Stimulated activated CD8-positive, alpha-beta memory T cell treated with anti-CD3 and anti-CD28 coated beads, Interleukin-7, amount 100 ng/mL, for 1 hour (primary cell): ENCODE measurements around the gene HMCN1.

Source experiments
- DNase-seq, 2 donors: peaks; one replicate each; pipeline ENCODE4 v3.0.0-alpha.2; 2020; ENCODE audit warnings: low read depth in 2 of 2

HMCN1 gene

DNA sequence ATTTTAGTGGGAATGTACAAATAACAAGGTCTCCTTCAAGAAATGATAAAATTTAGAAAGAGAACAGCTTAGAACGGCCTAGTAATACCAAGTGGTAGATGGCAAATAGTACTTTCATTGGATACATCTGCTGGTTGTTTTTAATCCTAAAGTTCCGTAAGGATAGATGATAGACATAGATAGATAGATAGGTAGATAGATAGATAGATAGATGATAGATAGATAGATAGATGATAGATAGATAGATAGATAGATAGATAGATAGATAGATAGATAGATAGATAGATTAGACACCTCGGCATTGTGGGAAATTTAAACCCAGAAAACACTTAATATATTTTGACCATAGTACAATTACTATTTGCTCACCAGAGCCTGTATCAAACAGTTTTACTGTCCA, 352.4 kb downstream of the HMCN1 start:
- no peak for DNase-seq

DNA sequence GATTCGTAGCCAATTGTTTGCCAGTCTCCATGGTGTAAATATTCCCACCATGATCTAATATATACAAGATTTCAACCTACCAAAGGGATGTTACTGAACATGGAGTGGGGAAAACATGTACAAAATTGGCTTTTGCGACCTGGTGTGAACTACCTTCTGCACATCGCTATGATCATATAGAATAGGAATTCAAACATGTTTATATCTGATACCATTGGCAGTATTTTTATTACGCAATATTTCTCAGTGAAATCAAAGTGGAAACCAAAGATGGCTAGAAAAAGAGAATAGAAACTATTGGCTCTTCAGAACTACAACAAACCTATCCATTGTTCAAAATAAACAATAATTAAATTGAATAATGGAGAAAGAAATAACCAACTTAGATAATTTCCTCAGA, 355.7 kb downstream of the HMCN1 start:
- no peak for DNase-seq

DNA sequence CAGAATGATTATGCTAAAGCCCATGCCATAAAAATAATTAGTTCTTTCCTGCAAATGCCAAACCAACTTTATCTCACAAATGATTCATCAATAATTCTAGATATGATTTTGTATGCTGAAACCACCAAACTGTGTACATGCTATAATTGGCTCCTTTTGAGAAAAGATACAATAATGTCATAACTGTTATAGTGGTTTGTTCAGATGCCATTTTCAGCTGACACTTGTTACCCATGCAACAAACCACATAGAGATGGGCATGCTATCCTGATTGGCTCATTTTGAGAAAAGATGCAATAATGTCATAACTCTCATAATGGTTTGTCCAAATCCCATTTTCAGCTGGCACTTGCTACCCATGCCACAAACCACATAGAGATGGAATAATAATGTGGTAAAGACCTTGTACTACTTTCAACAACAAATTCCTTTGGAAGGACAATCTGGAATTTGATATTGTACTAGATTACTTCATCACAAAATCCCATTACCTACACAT, 357.1 kb downstream of the HMCN1 start:
- no peak for DNase-seq

DNA sequence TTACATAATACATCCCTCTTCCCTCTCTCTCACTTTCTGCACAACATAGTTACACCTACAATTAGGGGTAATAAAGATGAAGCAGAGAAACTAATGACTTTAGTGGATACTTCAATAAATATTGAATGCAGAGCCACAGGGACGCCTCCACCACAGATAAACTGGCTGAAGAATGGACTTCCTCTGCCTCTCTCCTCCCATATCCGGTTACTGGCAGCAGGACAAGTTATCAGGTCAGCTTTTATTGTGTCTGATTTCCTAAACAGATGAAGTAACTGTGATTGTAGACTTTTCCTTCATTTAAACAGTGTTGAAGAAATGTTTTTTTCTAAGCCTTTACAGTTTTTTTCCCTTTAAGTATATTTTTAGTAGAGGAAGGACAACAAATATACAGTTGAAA, 359.2 kb downstream of the HMCN1 start:
- DNase-seq: no peak

DNA sequence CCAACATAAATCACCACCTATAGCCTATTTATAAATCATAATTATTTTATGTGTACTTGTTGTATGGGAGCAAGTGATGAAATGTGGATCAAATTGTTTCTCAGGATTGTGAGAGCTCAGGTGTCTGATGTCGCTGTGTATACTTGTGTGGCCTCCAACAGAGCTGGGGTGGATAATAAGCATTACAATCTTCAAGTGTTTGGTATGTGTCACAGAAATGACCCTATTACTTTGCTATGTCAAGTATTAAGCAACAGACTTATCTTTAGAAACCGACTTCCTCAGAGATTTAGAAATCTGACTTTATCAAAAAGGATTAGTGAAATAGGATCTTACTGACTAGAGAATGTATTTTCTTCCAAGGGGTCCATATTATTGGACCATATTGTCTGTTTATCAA, 360.0 kb downstream of the HMCN1 start:
- DNase-seq: no peak

DNA sequence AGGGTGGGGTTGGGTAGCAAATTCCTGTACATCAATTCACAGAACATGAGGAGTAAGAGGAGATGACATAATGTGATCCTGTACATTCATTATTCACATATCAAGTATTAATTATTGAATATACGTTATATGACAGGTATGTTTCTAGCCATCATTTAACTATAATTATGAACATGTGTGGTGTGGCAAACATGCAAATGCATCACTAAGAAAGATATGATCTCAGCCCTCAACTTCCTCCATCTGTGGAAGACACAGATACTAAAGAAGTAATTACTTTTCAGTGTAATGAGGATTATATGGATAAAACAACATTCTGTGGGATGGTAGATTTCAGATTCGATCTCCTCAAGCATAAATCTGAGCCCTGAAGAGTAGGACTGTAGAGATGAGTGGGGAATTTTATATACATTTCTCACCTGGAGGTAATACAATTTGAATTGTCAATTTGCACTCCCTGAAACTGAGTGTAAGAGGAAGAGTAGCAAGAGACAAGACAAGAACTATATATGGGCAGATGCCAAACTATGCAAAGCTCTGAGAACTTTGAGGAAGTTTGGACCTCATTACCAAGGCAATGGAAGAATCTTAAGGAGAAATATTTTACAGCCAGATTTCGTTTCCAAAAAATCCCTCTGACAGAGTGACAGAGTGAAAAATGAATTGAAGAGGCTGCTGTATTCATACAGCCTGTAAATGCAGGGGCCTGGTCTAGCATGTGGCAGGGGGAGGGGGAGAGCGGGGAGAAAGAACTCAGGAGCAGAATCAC, 365.3 kb downstream of the HMCN1 start:
- DNase-seq: no peak

DNA sequence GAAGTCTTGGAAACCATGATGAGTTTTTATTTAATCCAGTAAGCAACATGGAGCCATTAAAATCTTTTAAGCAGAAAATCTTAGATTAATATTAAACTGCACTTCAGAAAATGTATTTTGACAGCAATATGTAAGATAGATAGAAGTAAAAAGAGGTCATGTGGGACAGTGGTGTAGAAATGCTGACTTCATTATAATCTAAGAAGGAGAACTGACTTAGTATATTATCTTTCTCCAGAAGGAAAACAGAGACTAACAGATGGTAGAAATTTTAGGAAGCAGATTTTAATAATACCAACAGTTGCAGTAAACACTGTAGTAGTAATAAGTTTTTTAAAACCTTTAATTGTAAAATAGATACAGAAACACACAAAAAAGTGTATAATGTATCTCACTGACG, 367.9 kb downstream of the HMCN1 start:
- DNase-seq: no peak

DNA sequence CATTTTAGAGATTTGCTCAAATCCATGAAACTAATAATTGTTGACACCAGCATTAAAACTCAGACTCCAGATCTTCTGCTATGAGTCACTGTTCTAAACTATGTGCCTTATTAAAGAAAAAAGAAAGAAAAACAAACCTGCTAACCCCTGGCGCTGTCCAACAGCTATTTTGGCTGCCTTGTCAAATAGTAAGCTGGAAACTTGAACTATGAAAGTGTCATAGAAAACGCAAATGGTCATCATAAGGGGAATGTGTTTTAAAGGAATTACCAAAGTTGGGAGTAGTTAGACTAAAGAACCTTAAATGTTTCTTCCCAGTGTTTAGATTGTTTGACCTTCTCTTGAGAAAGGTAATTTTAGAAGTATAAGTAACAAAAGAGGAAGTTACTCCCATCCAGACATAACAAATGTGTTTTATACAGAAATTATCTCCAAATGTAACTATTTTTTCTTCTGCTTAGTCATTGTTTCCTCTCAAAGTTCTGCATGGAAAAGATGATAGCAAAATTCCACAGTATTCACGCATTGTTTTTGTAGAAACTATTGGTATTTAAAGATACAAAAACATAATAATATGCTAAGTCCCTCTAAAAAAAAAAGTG, 368.5 kb downstream of the HMCN1 start:
- DNase-seq: no peak

DNA sequence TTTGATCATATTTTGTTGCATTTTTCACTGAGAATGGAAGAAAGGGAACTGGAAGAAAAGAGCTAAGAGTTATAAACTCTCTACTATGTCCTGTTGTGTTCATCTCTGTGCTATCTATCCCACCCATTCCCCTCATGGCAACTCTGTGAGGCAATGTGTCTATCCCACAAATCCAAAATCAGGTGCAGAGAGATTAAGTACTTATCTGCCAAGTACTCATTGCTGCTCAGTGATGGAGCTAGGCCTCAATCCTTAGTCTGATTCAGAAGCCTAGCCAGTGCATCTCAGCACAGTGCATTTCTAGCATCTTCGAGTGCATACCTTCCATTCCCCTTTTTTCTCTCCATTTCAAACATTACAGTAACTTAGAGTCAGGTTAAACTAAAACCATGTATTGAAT, 370.3 kb downstream of the HMCN1 start:
- no peak for DNase-seq

DNA sequence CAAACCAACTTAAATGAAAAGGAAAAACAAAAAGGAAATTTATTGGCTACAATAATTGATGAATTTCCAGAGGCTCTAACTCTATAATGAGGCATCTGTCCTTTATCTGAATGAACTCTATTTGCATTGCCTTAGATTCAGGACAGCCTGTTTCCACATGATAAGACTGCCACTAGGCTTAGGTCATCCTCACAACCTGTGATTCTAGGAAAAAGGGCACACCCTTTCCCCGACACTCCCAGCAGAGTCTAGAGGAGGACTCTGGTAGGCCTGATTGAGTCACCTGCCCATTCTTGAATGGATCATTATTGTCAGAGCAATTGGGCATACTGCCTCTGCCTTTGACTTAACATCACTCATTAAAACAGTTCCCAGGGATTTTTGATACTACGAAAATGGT, 378.1 kb downstream of the HMCN1 start:
- no peak for DNase-seq

DNA sequence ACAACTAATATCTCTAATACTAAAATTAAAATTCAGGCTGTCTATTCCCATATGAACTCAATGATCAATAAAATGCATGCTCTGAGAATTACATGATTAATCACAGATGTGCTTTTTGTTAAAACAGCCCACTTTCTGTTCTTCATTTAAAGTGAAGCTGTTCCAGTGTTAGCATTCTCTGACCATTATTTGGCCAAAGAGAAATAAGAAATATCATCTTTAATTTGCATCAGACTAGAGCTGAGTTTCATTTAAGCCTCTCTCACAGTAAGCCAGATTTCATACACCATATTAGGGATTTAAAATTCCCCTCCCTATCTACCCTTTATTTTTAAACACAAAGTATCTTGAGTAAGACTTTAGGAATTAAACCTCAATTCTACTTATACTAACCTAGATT, 379.3 kb downstream of the HMCN1 start:
- DNase-seq: no peak

DNA sequence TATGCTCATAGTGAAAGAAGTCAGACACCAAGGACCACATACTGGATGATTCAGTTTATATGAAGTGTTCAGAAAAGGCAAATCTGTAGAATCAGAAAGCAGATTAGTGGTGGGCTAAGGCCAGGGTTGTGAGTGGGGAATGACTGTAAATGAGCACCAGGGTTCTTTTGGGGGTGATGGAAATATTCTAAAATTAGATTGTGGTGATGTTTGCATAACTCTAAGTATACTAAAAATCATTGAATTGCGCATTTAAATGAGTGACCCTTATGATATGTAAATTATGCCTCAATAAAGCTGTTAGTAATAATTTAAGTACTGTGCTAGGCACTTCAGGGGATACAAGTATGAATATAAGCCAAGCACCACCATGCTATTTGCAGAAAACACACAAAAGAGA, 384.5 kb downstream of the HMCN1 start:
- DNase-seq: no peak

DNA sequence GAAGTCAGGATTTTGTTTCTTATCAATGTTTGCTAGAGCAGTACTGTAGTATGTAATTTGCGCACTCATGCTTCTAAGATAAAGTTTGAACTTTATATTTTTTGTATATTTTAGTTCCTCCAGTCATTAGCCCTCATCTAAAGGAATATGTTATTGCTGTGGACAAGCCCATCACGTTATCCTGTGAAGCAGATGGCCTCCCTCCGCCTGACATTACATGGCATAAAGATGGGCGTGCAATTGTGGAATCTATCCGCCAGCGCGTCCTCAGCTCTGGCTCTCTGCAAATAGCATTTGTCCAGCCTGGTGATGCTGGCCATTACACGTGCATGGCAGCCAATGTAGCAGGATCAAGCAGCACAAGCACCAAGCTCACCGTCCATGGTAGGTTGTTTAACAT, 388.6 kb downstream of the HMCN1 start:
- no peak for DNase-seq

DNA sequence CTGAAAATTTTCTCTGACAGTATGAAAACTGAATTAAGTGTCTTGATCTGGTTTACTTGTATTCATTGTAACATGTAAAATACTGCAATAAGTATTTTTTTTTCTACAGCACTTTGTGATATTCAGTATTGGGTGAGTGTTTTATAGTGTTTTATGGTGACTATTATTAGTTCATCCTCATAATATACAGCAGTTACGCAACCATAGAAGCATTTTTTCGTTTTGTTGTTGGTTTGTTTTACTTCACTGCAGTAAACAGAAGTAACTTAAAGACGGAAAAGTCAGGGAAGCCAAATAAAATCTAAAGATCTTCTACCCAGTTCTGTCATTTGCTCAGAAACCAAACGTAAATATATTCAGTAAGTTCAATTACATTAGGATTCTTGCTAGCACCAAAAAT, 390.8 kb downstream of the HMCN1 start:
- DNase-seq: no peak

DNA sequence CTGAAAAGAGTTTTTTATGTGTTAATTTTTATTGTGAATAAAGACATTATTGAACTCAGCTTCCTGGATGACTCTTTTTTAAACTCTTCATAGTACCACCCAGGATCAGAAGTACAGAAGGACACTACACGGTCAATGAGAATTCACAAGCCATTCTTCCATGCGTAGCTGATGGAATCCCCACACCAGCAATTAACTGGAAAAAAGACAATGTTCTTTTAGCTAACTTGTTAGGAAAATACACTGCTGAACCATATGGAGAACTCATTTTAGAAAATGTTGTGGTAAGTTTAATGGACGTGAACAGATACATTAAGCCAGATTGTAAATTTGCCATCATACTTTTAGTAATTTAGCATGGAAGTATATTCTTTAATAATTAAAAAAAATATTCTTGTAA, 391.3 kb downstream of the HMCN1 start:
- no peak for DNase-seq

DNA sequence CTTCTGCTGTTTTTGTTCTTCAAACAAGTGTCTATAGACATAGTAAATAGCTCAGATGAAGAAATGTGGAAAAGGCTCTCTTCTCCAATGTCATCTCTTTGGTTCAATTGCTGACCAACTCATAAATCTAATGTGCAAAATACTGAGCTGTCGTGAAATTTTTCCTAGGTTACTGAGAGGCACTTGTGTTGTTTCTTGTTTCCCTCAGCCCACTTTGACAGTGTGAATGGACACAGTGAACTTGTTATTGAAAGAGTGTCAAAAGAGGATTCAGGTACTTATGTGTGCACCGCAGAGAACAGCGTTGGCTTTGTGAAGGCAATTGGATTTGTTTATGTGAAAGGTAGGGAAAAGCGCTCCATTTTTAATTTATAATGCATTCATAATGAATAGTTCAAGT, 395.6 kb downstream of the HMCN1 start:
- no peak for DNase-seq

DNA sequence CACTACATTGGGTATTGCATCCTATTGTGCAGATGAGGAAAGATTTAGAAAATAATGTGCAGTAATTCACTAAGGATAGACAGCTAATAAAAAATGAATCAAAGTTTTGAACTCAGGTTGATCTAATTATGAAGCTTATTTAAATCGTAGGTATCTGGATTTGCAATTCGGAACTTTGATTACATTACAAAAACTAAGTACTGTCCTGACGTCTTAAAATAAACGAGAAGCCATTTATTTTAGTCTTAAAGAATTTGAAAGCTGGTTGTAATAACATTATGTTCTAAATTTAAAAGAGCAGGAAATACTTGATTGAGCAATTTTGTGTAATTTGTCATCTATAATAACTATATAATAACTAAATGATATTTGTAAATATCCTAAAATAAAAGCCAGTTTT, 404.9 kb downstream of the HMCN1 start:
- no peak for DNase-seq

DNA sequence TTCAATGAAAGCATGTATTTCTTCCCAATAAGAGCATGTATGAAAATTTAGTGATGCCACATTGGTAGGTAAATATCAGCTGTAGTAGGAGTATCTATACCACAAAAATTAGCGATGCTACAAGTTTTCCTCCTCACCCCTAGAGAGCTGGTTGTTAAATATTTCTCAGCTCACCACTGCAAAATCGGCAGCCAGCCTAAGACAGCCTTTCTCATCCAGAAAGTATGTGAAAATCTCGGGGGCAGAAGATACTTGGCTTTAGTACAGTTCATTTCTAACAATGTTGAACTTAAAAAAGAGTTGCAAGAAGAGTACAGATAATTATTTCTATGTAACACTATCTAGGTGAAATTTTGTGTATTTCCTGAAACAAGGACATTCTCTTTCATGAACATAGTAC, 405.5 kb downstream of the HMCN1 start:
- DNase-seq: no peak

DNA sequence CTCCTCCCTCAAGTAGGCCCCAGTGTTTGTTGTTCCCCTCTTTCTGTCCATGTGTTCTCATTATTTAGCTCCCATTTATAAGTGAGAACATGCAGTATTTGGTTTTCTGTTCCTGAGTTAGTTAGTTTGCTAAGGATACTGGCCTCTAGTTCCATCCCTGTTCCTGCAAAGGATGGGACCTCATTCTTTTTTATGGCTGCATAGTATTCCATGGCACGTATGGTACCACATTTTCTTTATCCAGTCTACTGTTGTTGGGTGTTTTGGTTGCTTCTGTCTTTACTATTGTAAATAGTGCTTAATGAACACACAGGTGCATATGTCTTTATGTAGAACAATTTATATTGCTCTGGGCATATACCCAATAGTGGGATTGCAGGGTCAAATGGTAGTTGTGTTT, 408.0 kb downstream of the HMCN1 start:
- no peak for DNase-seq

DNA sequence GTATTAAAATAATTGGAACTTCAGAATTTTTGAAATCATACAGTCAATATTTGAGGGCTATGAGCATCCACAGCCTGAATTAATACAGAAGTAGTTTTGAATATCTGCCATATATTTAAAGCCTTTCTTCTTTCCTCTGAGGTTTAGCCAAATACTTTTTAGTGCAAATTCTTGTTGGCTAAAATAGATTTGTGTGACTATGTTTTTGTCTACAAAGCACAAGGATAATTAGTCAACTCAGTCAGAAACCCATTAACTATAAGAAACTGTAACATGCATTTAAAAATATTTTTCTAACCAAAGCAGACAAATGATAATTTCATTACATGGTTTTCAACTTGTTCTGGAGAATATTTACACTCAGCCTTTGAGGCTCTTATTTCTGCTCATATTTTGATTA, 408.7 kb downstream of the HMCN1 start:
- DNase-seq: no peak

DNA sequence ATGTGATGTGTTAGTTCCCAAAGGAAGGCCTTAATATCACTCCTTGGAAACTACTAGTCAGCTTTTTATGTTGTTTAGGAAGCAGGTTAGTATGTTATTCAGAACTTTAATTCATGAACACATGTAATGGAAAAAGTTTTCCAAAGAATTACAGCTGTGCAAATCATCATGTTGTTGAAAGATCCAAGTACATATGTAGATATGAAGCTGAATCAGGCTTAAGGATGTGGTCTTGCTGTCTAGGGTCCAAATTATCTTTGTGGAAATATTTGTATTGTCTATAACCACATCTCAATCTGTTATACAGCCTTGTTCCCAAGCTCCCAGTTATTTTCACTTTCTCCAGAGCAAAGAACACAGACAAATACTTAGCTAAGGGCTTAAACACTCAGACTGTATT, 409.3 kb downstream of the HMCN1 start:
- no peak for DNase-seq

DNA sequence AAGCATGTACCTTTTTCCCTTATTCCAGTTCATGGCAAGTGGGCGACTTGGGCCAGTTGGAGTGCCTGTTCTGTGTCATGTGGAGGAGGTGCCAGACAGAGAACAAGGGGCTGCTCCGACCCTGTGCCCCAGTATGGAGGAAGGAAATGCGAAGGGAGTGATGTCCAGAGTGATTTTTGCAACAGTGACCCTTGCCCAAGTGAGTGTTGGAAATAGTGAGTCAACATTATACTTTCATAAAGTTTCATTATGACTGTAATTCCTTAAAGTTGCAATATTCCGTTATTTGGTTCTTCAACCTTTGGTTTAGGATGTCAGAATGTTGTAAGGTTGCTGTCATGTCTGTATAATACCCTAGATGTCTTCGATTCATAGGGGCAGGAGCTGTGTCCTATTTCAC, 410.3 kb downstream of the HMCN1 start:
- no peak for DNase-seq

DNA sequence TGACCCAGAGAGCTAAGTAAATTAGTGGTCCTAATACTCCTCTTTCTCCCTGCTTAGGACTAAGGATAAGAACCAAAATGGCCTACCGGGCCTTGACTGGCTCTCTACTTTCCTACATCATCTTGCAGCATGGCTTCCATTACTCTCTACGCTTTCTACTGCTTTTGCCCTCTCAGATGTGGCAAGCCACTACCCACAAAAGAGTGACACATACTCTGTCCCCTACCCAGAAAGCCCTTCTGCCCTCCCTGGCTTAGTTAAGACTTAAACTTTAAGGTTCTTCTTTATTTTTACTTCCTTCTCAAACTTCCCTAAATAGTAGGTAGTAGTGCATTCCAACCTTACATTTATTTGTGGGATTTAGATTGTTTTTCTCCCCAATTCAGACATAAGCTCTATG, 412.8 kb downstream of the HMCN1 start:
- DNase-seq: no peak

DNA sequence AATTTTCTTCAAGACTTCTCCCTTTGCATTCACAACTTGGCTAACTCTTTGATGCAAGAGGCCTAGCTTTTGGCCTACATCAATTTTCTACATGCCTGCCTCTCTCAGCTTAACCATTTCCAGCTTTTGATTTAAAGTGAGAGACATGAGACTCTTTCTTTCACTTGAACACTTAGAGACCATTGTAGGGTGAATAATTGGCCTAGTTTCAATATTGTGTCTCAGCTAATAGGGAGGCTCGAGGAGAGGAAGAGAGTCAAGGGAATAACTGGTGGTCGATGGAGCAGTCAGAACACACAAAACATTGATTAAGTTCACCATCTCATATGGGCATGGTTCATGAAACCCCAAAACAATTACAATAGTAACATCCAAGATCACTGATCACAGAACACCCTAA, 415.4 kb downstream of the HMCN1 start:
- no peak for DNase-seq
